ENCODE results near the gene CABP2.

DNA sequence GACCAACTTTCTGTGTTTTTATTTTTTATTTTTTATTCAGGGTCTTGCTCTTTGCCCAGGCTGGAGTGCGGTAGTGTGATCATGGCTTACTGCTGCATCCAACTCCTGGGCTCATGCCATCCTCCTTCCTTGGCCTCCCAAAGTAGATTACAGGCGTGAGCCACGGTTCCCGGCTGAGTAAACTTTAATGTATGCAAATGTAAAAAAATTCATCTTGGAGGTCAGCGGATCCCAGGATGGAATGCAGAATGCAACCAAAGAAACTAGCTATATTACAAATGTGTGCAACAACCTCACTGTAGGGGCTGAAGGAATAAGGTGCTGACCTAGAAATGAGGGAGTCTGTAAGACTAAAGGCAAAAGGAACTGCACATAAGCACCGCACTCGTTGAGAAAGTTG lies 9.1 kb downstream of the CABP2 start:
- TF ChIP-seq, protein P1, sequence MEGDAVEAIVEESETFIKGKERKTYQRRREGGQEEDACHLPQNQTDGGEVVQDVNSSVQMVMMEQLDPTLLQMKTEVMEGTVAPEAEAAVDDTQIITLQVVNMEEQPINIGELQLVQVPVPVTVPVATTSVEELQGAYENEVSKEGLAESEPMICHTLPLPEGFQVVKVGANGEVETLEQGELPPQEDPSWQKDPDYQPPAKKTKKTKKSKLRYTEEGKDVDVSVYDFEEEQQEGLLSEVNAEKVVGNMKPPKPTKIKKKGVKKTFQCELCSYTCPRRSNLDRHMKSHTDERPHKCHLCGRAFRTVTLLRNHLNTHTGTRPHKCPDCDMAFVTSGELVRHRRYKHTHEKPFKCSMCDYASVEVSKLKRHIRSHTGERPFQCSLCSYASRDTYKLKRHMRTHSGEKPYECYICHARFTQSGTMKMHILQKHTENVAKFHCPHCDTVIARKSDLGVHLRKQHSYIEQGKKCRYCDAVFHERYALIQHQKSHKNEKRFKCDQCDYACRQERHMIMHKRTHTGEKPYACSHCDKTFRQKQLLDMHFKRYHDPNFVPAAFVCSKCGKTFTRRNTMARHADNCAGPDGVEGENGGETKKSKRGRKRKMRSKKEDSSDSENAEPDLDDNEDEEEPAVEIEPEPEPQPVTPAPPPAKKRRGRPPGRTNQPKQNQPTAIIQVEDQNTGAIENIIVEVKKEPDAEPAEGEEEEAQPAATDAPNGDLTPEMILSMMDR (IDR thresholded peaks at IDR 0.05; ENCODE audit: low read depth, low read length, missing input control), result no peak
- TF ChIP-seq EGR1 (IDR thresholded peaks at IDR 0.05; ENCODE audit: low read depth in 2 of 2) (no peak), GABPA (IDR thresholded peaks at IDR 0.05 in 1 of 2, conservative IDR thresholded peaks at IDR 0.05 in 1 of 2) (no peak), RAD21 (IDR thresholded peaks at IDR 0.05) (no peak), RXRA (IDR thresholded peaks at IDR 0.05) (no peak), TAF1 (conservative IDR thresholded peaks at IDR 0.05) (no peak), ZBTB33 (IDR thresholded peaks at IDR 0.05) (no peak), YY1 (IDR thresholded peaks at IDR 0.05) (no peak), SP1 (IDR thresholded peaks at IDR 0.05) (no peak), NR2F2 (IDR thresholded peaks at IDR 0.05) (no peak)
- TF ChIP-seq, protein P2, sequence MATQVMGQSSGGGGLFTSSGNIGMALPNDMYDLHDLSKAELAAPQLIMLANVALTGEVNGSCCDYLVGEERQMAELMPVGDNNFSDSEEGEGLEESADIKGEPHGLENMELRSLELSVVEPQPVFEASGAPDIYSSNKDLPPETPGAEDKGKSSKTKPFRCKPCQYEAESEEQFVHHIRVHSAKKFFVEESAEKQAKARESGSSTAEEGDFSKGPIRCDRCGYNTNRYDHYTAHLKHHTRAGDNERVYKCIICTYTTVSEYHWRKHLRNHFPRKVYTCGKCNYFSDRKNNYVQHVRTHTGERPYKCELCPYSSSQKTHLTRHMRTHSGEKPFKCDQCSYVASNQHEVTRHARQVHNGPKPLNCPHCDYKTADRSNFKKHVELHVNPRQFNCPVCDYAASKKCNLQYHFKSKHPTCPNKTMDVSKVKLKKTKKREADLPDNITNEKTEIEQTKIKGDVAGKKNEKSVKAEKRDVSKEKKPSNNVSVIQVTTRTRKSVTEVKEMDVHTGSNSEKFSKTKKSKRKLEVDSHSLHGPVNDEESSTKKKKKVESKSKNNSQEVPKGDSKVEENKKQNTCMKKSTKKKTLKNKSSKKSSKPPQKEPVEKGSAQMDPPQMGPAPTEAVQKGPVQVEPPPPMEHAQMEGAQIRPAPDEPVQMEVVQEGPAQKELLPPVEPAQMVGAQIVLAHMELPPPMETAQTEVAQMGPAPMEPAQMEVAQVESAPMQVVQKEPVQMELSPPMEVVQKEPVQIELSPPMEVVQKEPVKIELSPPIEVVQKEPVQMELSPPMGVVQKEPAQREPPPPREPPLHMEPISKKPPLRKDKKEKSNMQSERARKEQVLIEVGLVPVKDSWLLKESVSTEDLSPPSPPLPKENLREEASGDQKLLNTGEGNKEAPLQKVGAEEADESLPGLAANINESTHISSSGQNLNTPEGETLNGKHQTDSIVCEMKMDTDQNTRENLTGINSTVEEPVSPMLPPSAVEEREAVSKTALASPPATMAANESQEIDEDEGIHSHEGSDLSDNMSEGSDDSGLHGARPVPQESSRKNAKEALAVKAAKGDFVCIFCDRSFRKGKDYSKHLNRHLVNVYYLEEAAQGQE (IDR thresholded peaks at IDR 0.05), result no peak
- TF ChIP-seq, protein P3, sequence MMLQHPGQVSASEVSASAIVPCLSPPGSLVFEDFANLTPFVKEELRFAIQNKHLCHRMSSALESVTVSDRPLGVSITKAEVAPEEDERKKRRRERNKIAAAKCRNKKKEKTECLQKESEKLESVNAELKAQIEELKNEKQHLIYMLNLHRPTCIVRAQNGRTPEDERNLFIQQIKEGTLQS (IDR thresholded peaks at IDR 0.05), result no peak
